Stimulated activated CD4-positive, alpha-beta T cell treated with anti-CD3 and anti-CD28 coated beads, Interleukin-12 subunit alpha, Interleukin-12 subunit beta, amount 100 ng/mL, for 48 hours (primary cell): ENCODE data around the gene UNC5CL.

Experiments used
- DNase-seq, 3 donors: peaks; one replicate each; pipeline ENCODE4 v3.0.0-alpha.2; 2020; ENCODE audit warnings: low read depth in 2 of 3, low spot score in 1 of 3

Gene UNC5CL, protein sequence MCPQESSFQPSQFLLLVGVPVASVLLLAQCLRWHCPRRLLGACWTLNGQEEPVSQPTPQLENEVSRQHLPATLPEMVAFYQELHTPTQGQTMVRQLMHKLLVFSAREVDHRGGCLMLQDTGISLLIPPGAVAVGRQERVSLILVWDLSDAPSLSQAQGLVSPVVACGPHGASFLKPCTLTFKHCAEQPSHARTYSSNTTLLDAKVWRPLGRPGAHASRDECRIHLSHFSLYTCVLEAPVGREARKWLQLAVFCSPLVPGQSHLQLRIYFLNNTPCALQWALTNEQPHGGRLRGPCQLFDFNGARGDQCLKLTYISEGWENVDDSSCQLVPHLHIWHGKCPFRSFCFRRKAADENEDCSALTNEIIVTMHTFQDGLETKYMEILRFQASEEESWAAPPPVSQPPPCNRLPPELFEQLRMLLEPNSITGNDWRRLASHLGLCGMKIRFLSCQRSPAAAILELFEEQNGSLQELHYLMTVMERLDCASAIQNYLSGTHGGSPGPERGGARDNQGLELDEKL

DNA sequence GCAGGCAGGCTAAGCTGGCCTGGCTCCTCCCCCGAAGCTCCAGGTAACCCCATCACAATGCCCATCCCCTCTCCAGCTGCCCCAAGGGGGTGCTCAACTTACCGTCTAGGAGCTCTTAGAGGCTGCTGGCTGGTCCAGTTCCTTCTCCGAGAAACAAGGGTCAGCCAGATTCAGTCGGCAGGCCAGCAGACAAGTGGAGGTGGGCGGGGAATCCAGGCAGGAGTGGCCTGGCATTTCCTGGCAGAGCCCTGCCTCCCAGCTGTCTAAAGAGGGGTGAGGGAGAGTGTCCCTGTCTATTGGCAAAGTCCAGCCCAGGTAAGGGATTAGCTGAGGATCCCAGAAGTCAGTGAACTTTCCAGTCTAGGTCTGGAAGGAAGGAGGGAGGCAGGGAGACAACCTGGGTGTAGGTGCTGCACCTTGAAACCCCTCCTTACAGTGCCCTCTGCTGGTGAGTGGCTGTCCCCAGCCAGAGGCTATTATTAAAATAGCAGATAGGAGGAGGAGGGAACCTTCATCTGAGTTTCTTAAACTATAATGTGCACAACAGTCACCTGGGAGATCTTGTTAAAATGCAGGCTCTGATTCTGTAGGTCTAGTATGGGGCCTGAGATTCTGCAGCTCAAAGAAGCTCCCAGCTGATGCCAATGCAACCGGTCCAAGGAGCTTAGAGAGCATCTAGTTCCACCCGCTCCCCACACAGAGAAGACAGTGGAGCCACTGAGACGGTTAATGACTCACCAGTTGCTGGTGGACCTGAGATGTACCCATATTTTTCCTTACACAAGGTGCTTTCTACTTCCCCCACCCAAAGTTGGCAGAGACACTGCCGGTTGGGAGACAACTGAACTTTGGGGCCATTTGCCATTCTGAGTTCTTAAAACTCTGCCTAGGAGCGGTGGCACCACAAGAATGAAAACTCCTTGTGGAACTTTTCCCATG is at the start of gene UNC5CL:
UNC5CL (minus strand) TSS at position 162 of the 939 bp plus-strand sequence. CDS start 4,147 bp downstream, outside the sequence.
- DNase-seq, result peak; percentile 31 to 59 (median 39)

DNA sequence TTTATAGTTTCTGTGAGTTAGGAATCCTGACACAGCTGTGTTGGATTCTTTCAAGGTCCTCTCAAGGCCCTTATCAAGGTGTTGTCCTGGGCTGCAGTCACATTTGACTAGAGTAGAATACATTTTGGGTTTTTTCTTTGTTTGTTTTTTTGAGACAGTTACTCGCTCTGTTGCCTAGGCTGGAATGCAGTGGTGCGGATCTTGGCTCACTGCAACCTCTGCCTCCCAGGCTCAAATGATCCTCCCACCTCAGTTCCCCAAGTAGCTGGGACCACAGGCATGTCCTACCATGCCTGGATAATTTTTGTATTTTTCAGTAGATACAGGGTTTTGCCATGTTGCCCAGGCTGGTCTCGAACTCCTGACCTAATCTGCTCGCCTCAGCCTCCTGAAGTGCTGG is 49.4 kb upstream of the UNC5CL start:
- no peak for DNase-seq

DNA sequence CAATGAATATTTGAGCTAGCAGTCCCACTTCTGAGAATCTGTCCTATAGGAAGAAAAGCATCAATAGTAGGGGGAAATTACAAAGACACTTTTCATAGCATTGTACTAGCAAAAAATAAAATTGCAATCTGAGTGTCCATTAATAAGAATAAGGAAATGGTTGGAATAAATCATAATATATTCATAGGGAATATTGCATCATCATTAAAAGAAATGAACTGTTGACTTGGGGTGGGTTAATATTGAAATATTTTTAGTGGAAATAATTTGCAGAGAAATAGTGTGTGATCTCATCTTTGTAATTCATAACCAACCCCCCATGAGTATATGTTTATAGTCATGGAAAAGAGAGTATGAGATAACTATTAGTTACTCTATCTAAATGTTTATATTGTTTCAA is 46.2 kb upstream of the UNC5CL start:
- no peak for DNase-seq

DNA sequence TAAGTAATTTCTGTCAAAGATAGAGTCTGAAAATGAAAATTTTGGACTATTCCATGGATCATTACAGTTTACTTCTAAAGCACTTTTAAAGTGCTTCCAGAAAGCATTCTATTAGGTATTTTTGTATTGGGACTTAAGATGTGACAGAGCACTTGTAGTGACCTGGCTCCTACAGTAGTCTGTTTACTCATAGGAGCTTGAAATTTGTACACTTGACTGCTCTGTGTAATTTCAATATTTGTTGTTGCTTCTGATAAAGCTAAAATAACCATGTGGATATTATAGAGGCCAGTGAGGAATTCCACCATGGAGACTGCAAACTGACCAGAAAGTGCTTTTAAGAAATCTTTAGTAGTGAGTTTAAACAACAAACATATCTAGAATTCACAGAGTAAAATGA is 44.1 kb upstream of the UNC5CL start:
- no peak for DNase-seq

DNA sequence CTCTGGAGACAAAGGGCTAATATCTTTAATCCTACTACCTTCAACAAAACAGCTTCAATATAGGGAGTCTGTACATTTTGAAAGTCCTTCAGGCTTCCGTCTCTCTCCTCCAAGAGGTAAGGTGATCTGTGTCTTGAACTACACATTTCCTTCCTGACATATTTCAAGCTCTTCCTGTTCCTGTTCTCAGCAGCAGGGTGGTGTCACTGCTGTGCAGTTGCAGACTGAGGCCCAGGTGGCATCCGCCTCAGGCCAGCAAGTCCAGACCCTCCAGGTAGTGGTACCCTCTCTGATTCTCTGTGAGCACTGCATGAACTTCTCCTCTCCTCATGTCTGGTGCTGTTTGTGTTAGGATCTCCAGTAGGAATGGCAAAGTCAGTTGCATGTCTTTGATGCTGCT is 41.6 kb upstream of the UNC5CL start:
- DNase-seq, result no peak

DNA sequence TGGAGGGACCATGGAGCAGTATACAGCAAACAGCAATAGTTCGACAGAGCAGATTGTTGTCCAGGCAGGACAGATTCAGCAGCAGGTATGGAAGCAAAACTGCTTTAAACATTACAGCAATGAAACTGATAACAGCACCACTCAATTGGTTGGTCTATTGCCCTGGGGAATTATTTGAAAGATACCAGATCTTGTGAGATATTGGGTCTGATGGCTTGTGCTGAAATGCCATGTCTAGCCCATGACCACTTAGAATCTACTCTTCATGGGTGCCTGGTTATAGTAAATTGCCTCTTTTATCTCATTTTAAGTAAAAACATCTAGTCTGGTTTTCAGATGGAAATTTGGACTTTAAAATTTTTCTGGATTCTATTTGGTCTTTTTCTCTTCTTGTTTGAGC is 40.1 kb upstream of the UNC5CL start:
- no peak for DNase-seq

DNA sequence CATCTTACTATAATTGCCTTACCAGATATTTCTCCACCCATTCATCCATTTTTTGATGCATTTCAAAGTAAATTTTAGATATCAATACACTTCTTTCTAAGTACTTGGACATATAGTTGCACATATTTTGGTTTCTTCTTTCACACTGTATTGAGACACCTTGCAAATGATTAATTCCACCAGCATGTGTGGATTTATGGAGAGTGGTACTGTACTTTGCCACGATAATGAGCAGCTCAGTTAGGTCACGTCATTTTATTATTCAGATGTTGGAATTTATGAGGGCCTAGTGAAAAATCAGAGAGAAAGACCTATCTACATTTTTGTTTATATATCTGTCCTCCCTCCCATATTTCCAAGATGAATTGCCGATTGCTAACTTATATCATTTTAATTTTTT is 39.1 kb upstream of the UNC5CL start:
- DNase-seq, result no peak

DNA sequence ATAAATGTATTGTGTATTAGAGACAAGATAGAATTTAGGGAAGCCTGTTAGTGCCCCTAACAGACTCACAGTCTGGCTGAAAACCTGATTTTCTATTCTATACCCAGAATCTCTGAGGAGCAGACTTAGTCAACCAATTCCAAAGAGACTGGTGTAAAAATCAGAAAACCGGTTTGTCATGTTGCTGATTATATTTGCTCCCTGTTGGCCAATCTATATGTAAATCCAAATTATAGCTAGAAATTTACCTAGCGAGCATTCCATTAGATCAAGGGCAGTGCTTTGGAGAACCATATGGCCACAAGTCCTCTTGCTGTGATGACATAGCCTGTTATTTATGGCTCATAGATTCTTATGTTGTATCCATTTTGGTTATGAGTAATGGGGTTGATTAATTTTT is 38.5 kb upstream of the UNC5CL start:
- DNase-seq, result no peak

DNA sequence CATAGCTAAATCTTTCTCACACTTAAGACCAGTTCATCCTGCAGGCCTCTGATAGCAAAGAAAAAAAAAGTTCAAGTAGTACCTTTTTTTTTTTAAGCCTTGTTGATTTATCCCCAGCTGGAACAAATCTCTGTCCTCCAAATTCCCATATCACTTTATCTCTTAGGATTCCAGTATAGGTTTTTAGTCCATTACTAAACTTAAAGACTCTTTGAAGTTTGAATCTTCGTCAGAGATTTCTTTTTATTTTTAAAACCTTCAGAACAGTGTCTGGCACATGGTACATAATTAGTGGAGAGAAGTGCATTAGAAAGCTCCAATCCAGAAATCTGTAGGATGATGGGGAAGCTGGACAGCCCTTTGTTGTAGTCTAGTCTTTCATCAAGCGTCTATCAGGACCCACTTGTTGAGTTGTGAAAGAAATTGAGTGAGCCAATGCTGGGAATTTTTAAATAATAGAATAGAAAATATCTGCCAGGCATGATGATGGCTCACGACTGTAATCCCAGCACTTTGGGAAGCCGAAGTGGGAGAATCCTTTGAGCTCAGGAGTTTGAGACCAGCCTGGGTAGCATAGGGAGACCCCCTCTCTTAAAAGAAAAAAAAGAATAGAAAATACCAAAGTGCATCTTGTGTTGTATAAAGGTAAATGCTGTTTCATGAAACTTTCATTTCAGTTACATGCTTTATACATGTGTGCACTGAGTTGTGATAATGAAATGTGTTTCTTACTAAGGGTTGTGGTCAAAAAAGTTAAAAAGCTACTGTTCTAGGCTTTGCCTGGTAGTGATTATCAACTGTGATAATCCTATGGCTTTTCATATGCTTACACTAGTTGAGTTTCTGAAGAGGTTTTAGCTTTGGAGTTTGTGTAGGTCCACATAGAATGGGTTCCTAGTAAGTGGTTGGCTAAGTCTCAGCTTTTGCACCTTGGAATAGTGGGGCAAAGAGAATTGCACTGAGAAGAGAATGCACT is 36.9 kb upstream of the UNC5CL start:
- DNase-seq, result no peak

DNA sequence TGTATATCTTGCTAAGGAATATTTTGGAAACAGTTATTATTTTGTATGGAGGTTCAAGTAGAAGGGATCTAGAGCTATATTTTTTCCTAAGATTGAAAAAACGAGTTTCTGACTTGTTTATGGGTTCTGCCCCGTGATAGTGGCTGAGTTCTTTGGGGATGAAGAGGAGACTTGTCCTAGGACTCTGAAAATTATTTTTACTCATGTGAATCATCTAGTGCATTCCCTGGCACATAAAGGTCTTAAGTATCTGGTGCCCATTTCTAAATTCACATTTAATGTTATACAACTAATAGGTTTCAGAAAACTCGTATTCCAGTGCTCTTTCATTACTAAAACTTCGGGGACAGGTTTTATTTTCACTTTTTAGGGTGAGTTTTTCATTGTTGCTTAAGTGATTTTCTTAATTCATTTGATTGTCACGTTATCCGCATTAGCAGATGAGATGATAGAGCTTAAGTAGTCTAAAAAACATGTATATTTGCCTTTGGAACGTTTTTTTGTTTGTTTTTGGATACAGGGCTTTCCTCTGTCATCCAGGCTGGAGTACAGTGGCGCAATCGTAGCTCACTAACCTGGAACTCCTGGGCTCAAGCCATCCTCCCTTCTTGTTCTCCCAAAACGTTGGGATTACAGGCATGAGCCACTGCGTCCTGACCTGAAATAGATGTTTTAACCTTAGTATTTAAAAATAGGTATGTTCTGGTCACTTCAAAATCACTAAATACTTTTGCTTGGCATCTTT is 35.8 kb upstream of the UNC5CL start:
- DNase-seq, result no peak

DNA sequence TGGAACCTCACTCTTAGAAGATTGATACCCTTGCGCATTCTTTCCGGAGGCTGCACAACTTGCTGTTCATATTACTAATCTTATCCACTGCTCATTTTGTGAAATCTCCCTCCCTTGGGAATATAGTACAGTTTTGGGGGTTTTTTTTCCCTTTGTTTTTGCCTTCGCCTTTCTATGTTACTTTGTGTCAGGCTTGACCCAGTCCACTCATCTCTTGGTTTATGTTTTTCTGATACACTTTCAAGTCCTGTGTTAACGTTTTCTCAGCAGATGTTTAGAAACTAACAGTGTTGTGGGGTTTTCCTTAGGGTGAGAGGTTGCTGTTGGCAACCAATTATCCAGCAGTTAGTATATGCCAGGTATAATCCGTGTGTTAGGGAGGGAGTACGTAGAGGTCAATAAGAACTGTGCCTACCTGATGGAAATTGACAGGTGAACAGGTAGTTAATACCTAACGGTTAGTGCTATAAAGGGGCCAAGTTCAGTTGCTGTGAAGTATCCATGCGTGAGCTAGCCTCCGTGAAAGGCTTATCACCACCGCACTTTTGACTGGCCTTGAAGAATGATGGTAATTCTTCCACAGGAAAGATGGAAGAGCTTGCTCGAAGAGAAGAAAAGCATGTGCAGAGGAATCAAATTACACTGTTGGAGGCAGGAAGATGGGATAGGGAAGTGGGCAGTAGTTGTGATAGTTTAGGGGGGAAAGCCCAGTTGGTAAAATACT is 35.1 kb upstream of the UNC5CL start:
- no peak for DNase-seq

DNA sequence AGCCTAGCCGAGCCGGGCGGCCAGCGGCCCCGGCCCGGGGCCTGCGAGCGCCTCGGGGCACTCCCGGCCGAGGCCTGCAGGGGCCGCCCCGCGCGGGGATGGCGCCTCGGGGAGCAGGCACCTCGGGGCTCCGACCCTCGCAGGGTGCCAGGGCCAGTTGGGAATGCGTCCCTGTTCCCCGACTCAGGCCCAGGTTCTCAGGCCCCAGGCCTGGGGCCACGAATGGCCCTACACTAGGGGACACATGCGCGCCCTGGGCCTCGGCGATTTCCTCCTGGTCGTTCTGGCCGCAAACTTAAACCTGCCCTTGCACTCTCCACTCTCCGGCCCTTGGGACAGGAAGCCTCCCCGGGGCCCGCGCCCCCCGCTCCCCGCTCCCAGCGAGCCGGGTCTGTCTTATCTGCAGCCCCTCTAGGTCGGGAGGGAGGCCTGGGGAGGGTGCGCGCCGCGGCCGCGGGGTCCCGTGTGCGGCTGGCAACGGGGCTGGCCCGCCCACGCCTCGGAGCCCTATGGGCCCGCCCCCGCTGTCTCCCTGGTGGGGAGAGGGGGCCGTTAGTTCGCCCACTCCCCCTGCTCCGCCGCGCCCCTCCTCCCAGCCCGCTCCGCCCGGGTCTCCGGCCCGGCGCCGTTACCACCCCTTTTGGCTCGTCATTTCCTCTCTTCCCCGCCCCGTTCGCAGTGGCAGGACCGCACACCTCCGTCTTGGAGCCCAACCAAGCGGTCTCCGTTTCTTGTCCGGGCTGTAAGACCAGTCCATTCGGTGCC is 34.4 kb upstream of the UNC5CL start:
- peak; percentile 63 to 79 (median 78) for DNase-seq

DNA sequence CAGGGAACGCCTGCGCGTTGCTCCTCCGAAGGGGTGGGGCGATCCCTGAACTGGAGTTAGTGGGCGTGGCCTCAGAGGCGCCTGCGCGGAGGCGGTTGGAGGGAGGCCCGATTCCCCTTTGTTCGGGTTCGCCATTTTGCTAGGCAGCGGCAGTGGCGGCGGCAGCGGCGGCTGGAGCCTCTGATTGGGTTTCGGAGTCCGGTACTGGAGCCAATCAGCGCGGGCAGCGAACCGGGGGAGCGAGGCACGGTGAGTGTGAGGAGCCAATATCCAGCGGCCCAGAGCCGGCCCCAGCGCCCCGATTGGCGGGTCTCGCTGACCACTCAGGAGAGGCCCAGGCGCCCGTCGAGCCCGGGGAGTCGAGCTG is 33.8 kb upstream of the UNC5CL start, which contains the start of gene NFYA:
NFYA (plus strand) TSS at position 139 of the 367 bp plus-strand sequence. CDS start 6,116 bp downstream, outside the sequence.
- DNase-seq, result peak in 1 of 3 donors; percentile 99

DNA sequence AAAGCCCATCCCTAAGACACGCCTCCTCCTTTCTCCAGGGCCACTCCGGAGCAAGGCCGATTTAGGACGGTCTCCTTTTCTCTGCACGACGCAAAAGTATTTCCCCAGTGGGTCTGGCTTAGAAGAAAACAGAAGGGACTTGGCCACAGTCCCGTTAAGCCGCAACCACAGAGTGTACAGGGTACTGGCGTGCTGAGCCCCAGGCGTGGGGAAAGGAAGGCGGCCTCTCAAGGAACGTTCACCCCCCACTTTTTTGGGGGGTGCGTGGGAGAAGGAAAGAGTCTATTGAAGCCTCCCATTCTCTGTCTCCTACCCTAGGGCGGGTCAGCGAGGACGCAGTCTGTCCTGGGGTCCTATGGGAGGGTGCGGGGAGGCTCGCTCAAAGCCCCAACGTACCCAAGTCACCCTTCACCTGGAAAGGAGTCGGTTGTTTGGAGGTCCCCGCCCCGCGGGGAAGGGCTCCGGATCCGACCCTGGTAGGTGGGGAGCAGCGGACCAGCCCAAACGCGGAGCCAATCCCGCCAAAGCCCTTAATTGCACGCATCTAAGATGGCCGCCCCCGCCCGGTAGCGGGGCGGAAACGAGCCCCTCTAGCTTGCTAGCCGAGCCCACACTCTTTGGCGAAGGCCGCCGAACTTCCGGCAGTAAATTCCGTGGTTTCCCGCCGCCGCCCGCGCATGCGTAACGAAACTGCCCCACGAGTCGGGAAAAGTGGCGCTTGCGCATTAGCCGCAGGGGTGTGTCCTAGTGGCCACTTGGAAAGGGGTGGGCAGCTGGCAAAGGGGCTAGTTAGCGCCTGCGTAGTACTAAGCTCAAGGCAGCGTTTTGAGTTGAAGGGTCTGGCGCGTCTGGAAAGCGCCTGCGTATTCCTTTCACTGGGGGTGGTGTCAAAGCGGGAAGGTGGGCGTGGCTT is 33.2 kb upstream of the UNC5CL start, which contains the start of gene OARD1:
OARD1 (minus strand) TSS at position 434 of the 913 bp plus-strand sequence. CDS start 722 bp downstream, outside the sequence.
- DNase-seq, result peak; percentile 99 to 100 (median 100)

DNA sequence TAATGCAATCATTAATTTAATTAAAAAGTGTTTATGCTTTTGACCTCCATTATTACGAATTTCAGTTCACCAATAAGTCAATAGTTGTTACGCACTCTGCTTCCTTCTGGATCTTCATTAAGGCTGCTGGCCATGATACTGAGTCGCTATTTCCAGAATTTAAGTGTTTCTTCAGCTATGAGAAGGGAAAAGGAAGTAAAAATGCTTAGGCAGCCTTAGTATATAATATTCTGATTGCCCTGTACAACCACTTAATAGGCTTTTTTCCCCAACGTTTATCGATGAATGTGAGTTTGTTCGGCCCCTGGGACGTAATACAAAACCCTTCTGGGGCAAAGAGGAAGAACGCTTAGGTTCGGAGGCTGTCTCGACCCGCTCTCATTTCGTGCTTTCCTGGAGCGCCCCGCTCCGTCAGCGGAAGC is 32.5 kb upstream of the UNC5CL start:
- DNase-seq, result no peak

DNA sequence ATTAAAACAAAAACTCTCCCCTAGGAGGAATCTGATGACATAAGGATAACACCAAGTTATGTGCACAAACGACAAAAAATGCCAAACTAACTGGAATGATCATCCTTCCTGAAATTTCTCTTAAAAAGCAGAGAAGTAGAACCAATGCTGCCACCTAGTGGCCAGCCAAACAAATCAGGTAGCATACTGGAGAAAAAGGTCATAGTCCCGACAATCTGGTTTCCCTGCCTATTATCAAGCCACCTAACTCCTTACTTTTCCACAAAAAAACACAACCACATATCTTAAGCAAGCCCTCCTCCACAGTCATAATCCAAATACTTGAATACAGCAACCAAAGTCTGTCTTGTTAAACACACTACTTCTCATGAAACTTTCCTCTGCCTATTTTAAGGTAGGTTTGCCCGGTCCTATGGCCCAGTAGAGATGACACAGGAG is 27.9 kb upstream of the UNC5CL start:
- peak; percentile 7 to 52 (median 49) for DNase-seq

DNA sequence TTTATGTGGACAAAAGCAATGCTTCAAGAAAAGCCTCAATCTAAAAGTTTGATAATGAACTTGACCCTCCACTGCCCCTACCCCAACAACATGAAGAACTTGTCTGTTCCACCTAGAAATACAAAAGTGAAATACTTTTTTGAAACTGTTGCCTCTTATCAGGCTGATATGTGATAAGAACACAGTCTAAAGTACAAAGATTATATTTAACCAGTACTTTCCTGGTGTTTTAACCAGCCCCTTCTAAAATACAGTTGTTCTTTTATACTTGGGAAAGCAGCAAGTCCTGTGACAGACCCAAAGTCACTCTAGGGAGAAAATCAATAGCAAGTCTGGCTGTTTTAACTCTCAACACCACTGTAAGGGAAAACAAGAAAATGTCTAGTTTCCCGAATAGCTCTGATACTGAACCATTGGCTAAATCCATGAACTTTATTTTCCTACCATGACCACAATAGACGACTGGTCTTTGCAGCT is 26.6 kb upstream of the UNC5CL start:
- no peak for DNase-seq
